ENCODE measurements around the gene EGFL6. TPM values are rescaled to one million over a fixed set of nuclear protein-coding genes. Genes with fewer than 3 reads are reported as not detected.
"Not testable (repeated sequence)": the region's sequence is repeated elsewhere in the genome, so short reads cannot be mapped to it uniquely, and the experiment has no call there.

EGFL6 gene
- total and polyA plus RNA-seq, 2 of the 13 experiments (the other 11 are each of a cell fraction or from before 2014, with no cell fraction given): not detected

- H4K20me1 ChIP-seq (ENCODE audit: insufficient read depth, low read length); ATAC-seq; POLR2A ChIA-PET; CTCF ChIA-PET (ENCODE audit: low intra/inter-chr PET ratio, low total read pairs); H3K79me2 ChIP-seq (ENCODE audit: insufficient read depth, low read length); H3K9ac ChIP-seq (ENCODE audit: insufficient read depth, low read depth, low read length); in situ Hi-C loops (cut with HindIII; ENCODE audit: extremely low pct_ligation_motif_present, low pct_unique_long_range_greater_than_20kb); intact Hi-C loops (cut with micrococcal nuclease; ENCODE audit: unreplicated experiment); H3K4me2 ChIP-seq (ENCODE audit: low read depth, low read length); BruUV-seq (replicated peaks); H3K27me3 ChIP-seq (ENCODE audit: control insufficient read depth in 1 of 2, insufficient read depth in 2 of 2, low read length in 2 of 2); H3K4me3 ChIP-seq (replicated peaks in 1 of 3; ENCODE audit: insufficient read depth in 1 of 3, low read depth in 2 of 3, low read length in 3 of 3); H3K36me3 ChIP-seq (replicated peaks in 1 of 2; ENCODE audit: control insufficient read depth in 1 of 2, insufficient read depth in 2 of 2, low read length in 2 of 2); H3K9me3 ChIP-seq (ENCODE audit: low read length); H3K27ac ChIP-seq (ENCODE audit: extremely low read length, insufficient read depth, low read length); H3K4me1 ChIP-seq (ENCODE audit: insufficient read depth, low read length); DNase-seq (ENCODE audit: low spot score); H2AFZ ChIP-seq (ENCODE audit: low read length); FAIRE-seq: not testable (repeated sequence)
- 65% methylated on average over 4 of the region's 4 CpGs for WGBS (ENCODE audit: low lambda C conversion rate)
These were observed 110.3 kb downstream of the EGFL6 start for GRCh38 chrX:13679700-13680099.

- H3K4me3 ChIP-seq (replicated peaks in 1 of 3; ENCODE audit: insufficient read depth in 1 of 3, low read depth in 2 of 3, low read length in 3 of 3): no peak overlapping the region
- no peak overlapping the region for H3K9ac ChIP-seq (ENCODE audit: insufficient read depth, low read depth, low read length)
- H3K4me2 ChIP-seq (ENCODE audit: low read depth, low read length): no peak overlapping the region
- ATAC-seq: no peak
- no peaks in the 10 kb centered on the region for H3K79me2 ChIP-seq (ENCODE audit: insufficient read depth, low read length)
- H3K4me1 ChIP-seq (ENCODE audit: insufficient read depth, low read length): no peaks in the 10 kb centered on the region
- H2AFZ ChIP-seq (ENCODE audit: low read length): no peak overlapping the region
- in situ Hi-C loops (cut with HindIII; ENCODE audit: extremely low pct_ligation_motif_present, low pct_unique_long_range_greater_than_20kb) (no loop called here), intact Hi-C loops (cut with micrococcal nuclease; ENCODE audit: unreplicated experiment) (no loop called here)
- TF ChIP-seq SIX1 (CRISPR knock-in tag; IDR thresholded peaks at IDR 0.05; ENCODE audit: borderline replicate concordance) (no peak), ZNF432 (CRISPR knock-in tag; IDR thresholded peaks at IDR 0.05; ENCODE audit: borderline replicate concordance) (no peak), NR2F1 (CRISPR knock-in tag; IDR thresholded peaks at IDR 0.05) (no peak), ETV5 (CRISPR knock-in tag; IDR thresholded peaks at IDR 0.05; ENCODE audit: borderline replicate concordance) (no peak), BRCA1 (CRISPR knock-in tag; IDR thresholded peaks at IDR 0.05) (no peak), POLR2AphosphoS2 (IDR thresholded peaks at IDR 0.05; ENCODE audit: low read depth, low read length) (no peak)
- CTCF ChIA-PET (ENCODE audit: low intra/inter-chr PET ratio, low total read pairs): no interaction called here
- no TSS peak for BruUV-seq (replicated peaks)
- no peak for FAIRE-seq
- 62% methylated on average over 7 of the region's 7 CpGs for WGBS (ENCODE audit: low lambda C conversion rate)
- no peaks in the 10 kb centered on the region for H3K27me3 ChIP-seq (ENCODE audit: control insufficient read depth in 1 of 2, insufficient read depth in 2 of 2, low read length in 2 of 2)
- no peaks in the 10 kb centered on the region for H3K9me3 ChIP-seq (ENCODE audit: low read length)
- no peaks in the 10 kb centered on the region for H4K20me1 ChIP-seq (ENCODE audit: insufficient read depth, low read length)
- H3K36me3 ChIP-seq (replicated peaks in 1 of 2; ENCODE audit: control insufficient read depth in 1 of 2, insufficient read depth in 2 of 2, low read length in 2 of 2): no peaks in the 10 kb centered on the region
- H3K27ac ChIP-seq (ENCODE audit: extremely low read length, insufficient read depth, low read length): no peak overlapping the region
- POLR2A ChIA-PET: no interaction called here
- DNase-seq (ENCODE audit: low spot score): no peak
These were observed 112.2 kb downstream of the EGFL6 start for GRCh38 chrX:13681595-13681994.

Small RNAs within 50 kb of the gene (microRNA-seq; reads per million reads assigned to microRNA genes)
- gene MIR6086: not detected

Other genes with a start within 250 kb of the EGFL6 start
- gene ATXN3L, start 249.5 kb upstream of the EGFL6 start, total RNA-seq (2016; rRNA removed; fragmentation: Illumina TruSeq; extraction: Trizol): not detected in 2 replicates
- not detected in 2 replicates for gene ATXN3L, start 249.5 kb upstream of the EGFL6 start, polyA plus RNA-seq (2011; rRNA removed)
- 0.97 and 1.5 TPM in 2 replicates for gene TCEANC, start 83.5 kb downstream of the EGFL6 start, total RNA-seq (2016; rRNA removed; fragmentation: Illumina TruSeq; extraction: Trizol)
- 0.51 and 0.61 TPM in 2 replicates for gene TCEANC, start 83.5 kb downstream of the EGFL6 start, polyA plus RNA-seq (2011; rRNA removed)
- 23.1 and 31.2 TPM in 2 replicates for gene RAB9A, start 119.5 kb downstream of the EGFL6 start, total RNA-seq (2016; rRNA removed; fragmentation: Illumina TruSeq; extraction: Trizol)
- 8.6 and 10.5 TPM in 2 replicates for gene RAB9A, start 119.5 kb downstream of the EGFL6 start, polyA plus RNA-seq (2011; rRNA removed)
- gene TRAPPC2, start 165.0 kb downstream of the EGFL6 start, total RNA-seq (2016; rRNA removed; fragmentation: Illumina TruSeq; extraction: Trizol): 8.1 and 9.2 TPM in 2 replicates
- 4.4 and 4.7 TPM in 2 replicates for gene TRAPPC2, start 165.0 kb downstream of the EGFL6 start, polyA plus RNA-seq (2011; rRNA removed)
- gene OFD1, start 165.1 kb downstream of the EGFL6 start, total RNA-seq (2016; rRNA removed; fragmentation: Illumina TruSeq; extraction: Trizol): 14.3 and 16.4 TPM in 2 replicates
- gene OFD1, start 165.1 kb downstream of the EGFL6 start, polyA plus RNA-seq (2011; rRNA removed): 14.7 and 14.9 TPM in 2 replicates
- gene GPM6B, start 247.5 kb downstream of the EGFL6 start, total RNA-seq (2016; rRNA removed; fragmentation: Illumina TruSeq; extraction: Trizol): not detected in 2 replicates
- not detected in 2 replicates for gene GPM6B, start 247.5 kb downstream of the EGFL6 start, polyA plus RNA-seq (2011; rRNA removed)